Astrocyte of the spinal cord (primary cell): ENCODE data around the gene RUVBL2.
A peak's percentile ranks its signal among the peaks of the same experiment; 100 is the strongest.

Experiments
- DNase-seq: peaks from one replicate; pipeline ENCODE4 v3.0.0; 2011; ENCODE audit warnings: low read depth, low spot score
- H3K4me3 ChIP-seq: 2 replicates; pipeline ENCODE4 v1.5.1; 2011; ENCODE audit warnings: low read depth, mild to moderate bottlenecking, low read length, moderate library complexity
- CTCF ChIP-seq: IDR thresholded peaks from 2 replicates; pipeline ENCODE4 v1.5.1; 2012; ENCODE audit warnings: low read depth, mild to moderate bottlenecking, low read length, inconsistent platforms
- in situ Hi-C: cut with HindIII; loops from 2 replicates; pipeline ENCODE4 v1.10.0; 2017; ENCODE audit warnings: low sequenced_read_pairs

Gene RUVBL2

GRCh38 chr19:48989701-48990291, 3.9 kb upstream of the RUVBL2 start:
- no peak for DNase-seq
- TF ChIP-seq CTCF, result no peak
- in situ Hi-C loops, result no loop called here
- H3K4me3 ChIP-seq, result no peak overlapping the region

GRCh38 chr19:48990400-48990799, 3.3 kb upstream of the RUVBL2 start:
- no peak for TF ChIP-seq CTCF

GRCh38 chr19:48991011-48991609, 2.6 kb upstream of the RUVBL2 start:
- DNase-seq, result no peak
- in situ Hi-C loops, result no loop called here
- no peak for TF ChIP-seq CTCF
- H3K4me3 ChIP-seq, result no peak overlapping the region

More at GRCh38 chr19:48990400-48990799, 3.3 kb upstream of the RUVBL2 start:
- in situ Hi-C loops, result no loop called here
- no peak overlapping the region for H3K4me3 ChIP-seq
- DNase-seq, result no peak

- peak overlapping the region; percentile 74 for H3K4me3 ChIP-seq
- no peak for TF ChIP-seq CTCF
- in situ Hi-C loops, result no loop called here
- peak; percentile 77 for DNase-seq
These were observed 1.7 kb upstream of the RUVBL2 start for GRCh38 chr19:48991873-48992580.

- DNase-seq, result no peak
- in situ Hi-C loops, result no loop called here
- H3K4me3 ChIP-seq, result peak overlapping the region; percentile 74
- TF ChIP-seq CTCF, result no peak
These were observed 1.0 kb upstream of the RUVBL2 start for GRCh38 chr19:48992581-48993174.

- no peak for TF ChIP-seq CTCF
- DNase-seq, result no peak
- in situ Hi-C loops, result no loop called here
- H3K4me3 ChIP-seq, result peak overlapping the region; percentile 74
These were observed 324 bp downstream of the RUVBL2 start for GRCh38 chr19:48994035-48994386.
